Lower leg skin (tissue), 4 donors: ENCODE results near the gene PSMD13. TPM values are rescaled to one million over a fixed set of nuclear protein-coding genes. Genes with fewer than 3 reads are reported as not detected.

ENCODE experiments used
- DNase-seq, 2 donors: peaks; one replicate each; pipeline ENCODE4 v3.0.0-alpha.2; 2019; ENCODE audit warnings: low spot score in 2 of 2
- H3K4me3 ChIP-seq: fragments of 200-600 bp; sonication (generic); 2 replicates; pipeline ENCODE4 v1.5.1; 2017; ENCODE audit warnings: mild to moderate bottlenecking, low read depth; ENCODE audit not compliant: poor library complexity, severe bottlenecking
- CTCF ChIP-seq, 3 donors: fragments of 450-650 bp; IDR thresholded peaks; one replicate each; pipeline ENCODE4 v1.5.1; 2016; ENCODE audit warnings: antibody characterized with exemption in 3 of 3, mild to moderate bottlenecking in 3 of 3, moderate library complexity in 2 of 3
- POLR2A ChIP-seq, 2 donors: fragments of 450-650 bp; IDR thresholded peaks; one replicate each; pipeline ENCODE4 v1.6.1; 2016 to 2017; ENCODE audit warnings: antibody characterized with exemption in 2 of 2, mild to moderate bottlenecking in 1 of 2, moderate library complexity in 1 of 2
- WGBS, 2 donors: methylation state at CpG; one replicate each; pipeline ENCODE4 v1.1.5; 2018; 5-methylcytosine and 5-hydroxymethylcytosine counted together
- intact Hi-C: fragments of 100-400 bp; cut with DNase I; formaldehyde crosslinking; loops from one replicate; pipeline ENCODE4 v1.15.0; 2023; ENCODE audit warnings: low total_unique reads
- total RNA-seq, 4 donors: library from RNA; depleted of rRNA; stranded (reverse); fragments of >200 nt; gene quantifications; one replicate each; pipeline ENCODE4 v1.1.0, GENCODE V29; 2016

The PSMD13 gene
- total RNA-seq, 4 donors from 2014 or later, result 65.1 to 115 (median 90.8) TPM

GRCh38 chr11:250274-250673 is 13.5 kb downstream of the PSMD13 start:
- intact Hi-C loops, result loop anchor here (10.0 kb wide), 1 partner anchor 105 kb away; no protein-coding TSS in a partner anchor

GRCh38 chr11:250740-251299 is 14.0 kb downstream of the PSMD13 start:
- intact Hi-C loops, result loop anchor here (10.0 kb wide), 1 partner anchor 104 kb away; no protein-coding TSS in a partner anchor
- TF ChIP-seq CTCF (IDR thresholded peaks at IDR 0.05), result peak in 1 of 3 donors; percentile 10
- TF ChIP-seq POLR2A (IDR thresholded peaks at IDR 0.05), result no peak
- 78 to 82% methylated on average over 10 of the region's 10 CpGs for whole genome bisulfite sequencing, 2 donors
- no peak overlapping the region for H3K4me3 ChIP-seq
- peak; percentile 53 to 94 for DNase-seq

More at GRCh38 chr11:250274-250673, 13.5 kb downstream of the PSMD13 start:
- WGBS, 2 donors, result 82 to 92% methylated on average over 5 of the region's 5 CpGs
- TF ChIP-seq CTCF (IDR thresholded peaks at IDR 0.05) (no peak), POLR2A (IDR thresholded peaks at IDR 0.05) (no peak)
- DNase-seq, result no peak
- no peak overlapping the region for H3K4me3 ChIP-seq

GRCh38 chr11:251550-251949 is 14.8 kb downstream of the PSMD13 start:
- peak in 1 of 2 donors; percentile 68 for DNase-seq
- no peak overlapping the region for H3K4me3 ChIP-seq
- 77 to 78% methylated on average over 10 of the region's 10 CpGs for WGBS, 2 donors
- TF ChIP-seq CTCF (IDR thresholded peaks at IDR 0.05), result no peak
- TF ChIP-seq POLR2A (IDR thresholded peaks at IDR 0.05), result no peak
- intact Hi-C loops, result loop anchor here (10.0 kb wide), 1 partner anchor 103 kb away; no protein-coding TSS in a partner anchor

GRCh38 chr11:252666-253065 is 15.9 kb downstream of the PSMD13 start:
- no peak for DNase-seq
- H3K4me3 ChIP-seq, result no peak overlapping the region
- 81 to 88% methylated on average over 8 of the region's 8 CpGs for WGBS, 2 donors
- no peak for TF ChIP-seq POLR2A (IDR thresholded peaks at IDR 0.05)
- no peak for TF ChIP-seq CTCF (IDR thresholded peaks at IDR 0.05)
- intact Hi-C loops, result loop anchor here (10.0 kb wide), 1 partner anchor 102 kb away; no protein-coding TSS in a partner anchor

- DNase-seq, result peak in 1 of 2 donors; percentile 82
- WGBS, 2 donors, result 77 to 78% methylated on average over 13 of the region's 13 CpGs
- TF ChIP-seq CTCF (IDR thresholded peaks at IDR 0.05), result no peak
- TF ChIP-seq POLR2A (IDR thresholded peaks at IDR 0.05), result no peak
- intact Hi-C loops, result loop anchor here (10.0 kb wide), 1 partner anchor 101 kb away; no protein-coding TSS in a partner anchor
- H3K4me3 ChIP-seq, result no peak overlapping the region
Measured at GRCh38 chr11:253160-253885, 16.5 kb downstream of the PSMD13 start.
